Stimulated activated CD8-positive, alpha-beta memory T cell treated with anti-CD3 and anti-CD28 coated beads, Interleukin-7, amount 100 ng/mL, for 48 hours (primary cell): ENCODE measurements around the gene TRPM3.

Source experiments
- DNase-seq, 2 donors: peaks; one replicate each; pipeline ENCODE4 v3.0.0-alpha.2; 2020; ENCODE audit warnings: low read depth in 1 of 2; ENCODE audit errors: extremely low read depth in 1 of 2

Gene TRPM3

GRCh38 chr9:70902692-70903131 lies 218.7 kb downstream of the TRPM3 start:
- DNase-seq: no peak

GRCh38 chr9:70902171-70902570 lies 219.2 kb downstream of the TRPM3 start:
- no peak for DNase-seq

GRCh38 chr9:70901746-70902145 lies 219.7 kb downstream of the TRPM3 start:
- no peak for DNase-seq

- DNase-seq: no peak
Measured at GRCh38 chr9:70901013-70901412, 220.4 kb downstream of the TRPM3 start.

DNA sequence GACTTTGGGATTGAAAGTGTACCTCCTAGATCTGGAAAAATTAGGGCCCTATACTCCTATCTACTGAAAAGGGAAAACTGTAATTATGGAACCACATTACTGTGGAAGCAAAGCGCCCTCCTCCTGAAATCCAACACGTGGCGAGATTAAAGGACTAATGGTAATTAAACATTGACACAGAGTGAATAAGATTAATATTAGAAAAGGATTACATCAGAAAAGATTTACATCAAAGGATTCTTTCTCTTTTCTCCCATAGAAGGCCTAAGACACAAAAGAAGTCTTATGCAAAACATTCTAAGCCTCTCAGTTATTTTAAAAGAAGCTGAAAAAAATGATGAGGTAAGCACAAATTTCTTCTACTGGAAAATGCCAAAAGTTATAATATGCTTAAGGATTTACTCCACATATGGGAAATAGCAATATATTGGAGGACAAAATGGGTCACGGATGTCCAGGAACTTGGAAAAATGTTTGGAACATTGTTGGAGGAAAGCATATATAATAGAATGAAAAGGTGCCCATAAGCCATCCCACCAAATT lies 227.8 kb downstream of the TRPM3 start:
- no peak for DNase-seq

- DNase-seq: no peak
Measured at GRCh38 chr9:70888471-70888870, 232.9 kb downstream of the TRPM3 start.

DNA sequence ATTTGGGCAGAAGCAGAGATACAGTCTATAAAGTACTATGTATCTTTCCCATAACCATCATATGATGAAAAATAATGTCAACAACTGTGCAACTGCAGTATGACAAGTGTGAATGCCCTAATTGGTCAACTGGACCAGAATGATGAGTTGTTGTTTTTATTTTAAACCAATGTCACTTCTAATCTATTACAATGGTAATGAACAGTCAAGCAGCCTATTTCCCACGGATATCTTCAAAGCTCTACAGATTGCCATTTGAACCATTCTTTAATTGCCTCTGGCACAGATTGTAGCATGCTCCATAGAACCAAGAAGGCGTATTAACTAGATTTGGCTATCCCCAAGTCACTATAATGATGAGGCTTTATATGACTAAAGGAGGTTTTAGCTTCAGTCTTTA lies 233.6 kb downstream of the TRPM3 start:
- no peak for DNase-seq

DNA sequence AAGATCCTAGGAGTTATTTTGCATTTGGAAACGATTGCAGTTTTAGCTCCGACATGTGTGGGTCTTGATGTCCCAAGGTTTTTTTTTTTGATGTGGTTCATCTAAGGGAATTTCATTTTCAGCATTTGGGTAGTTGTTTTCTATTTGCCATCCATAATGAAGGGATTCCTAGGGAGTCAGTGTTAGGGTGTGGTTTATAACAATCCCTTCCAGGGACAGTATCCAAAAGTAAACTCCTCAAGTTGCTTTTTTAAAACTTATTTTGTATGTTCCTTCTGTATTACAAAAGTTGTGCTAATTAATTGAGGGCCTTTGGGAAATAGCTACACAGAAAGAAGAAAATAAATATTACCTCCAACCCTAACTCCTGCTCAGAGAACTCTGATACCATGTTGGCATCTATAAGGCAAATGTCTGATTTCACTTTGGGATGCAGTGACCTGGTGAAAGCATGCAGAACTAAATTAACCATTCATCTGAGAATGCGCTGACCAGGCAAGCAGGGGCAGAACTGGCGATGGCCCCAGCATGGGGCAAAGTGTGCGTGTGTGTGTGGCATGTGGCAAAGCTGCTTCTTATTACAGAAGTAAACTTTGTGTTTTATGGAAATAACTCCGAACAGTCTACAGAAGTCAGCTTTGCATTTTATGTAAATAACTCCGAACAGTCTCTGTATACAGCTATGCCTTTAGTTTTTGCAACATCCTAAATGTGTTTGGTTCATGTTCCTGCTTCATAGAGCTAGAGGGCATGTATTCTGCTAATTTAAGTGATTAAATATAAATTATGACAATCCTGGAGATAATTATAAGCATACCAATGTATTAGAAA lies 237.2 kb downstream of the TRPM3 start:
- DNase-seq: no peak

DNA sequence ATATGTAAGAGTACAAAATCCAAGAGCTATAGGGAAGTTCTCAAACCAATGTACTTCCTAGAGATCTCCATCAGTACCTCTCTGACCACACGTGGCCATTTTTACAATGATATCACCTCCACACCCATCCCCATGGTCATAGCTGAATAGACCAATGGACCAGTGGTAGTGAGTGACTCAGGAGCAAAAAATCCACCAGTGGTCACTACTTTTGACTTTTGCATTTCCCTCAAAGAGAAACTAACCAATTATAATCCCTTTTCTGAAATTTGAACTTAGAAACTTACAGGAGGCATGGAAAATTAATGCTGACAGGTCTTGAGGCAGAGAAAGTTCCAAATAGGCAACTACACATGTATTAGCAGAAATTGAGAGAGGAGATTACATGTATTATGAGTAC lies 238.4 kb downstream of the TRPM3 start:
- no peak for DNase-seq

DNA sequence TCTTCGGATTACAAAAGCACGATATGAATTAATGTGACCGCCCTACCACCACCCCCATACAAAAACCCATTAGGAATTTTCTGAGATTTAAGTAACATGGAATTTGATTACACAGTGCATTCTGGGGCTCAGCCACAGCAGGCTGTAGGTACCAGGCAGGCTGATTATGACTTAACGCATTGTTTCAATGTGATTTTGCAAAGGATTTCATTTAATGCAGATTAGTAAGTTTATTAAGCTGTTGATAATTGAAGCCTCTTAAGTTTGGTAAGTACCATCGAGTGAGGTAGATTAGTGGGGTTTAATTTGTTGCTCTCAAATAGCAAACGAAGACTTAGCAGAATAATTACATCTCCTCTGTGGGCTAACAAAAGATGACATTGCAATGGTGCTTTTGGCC lies 240.1 kb downstream of the TRPM3 start:
- no peak for DNase-seq

DNA sequence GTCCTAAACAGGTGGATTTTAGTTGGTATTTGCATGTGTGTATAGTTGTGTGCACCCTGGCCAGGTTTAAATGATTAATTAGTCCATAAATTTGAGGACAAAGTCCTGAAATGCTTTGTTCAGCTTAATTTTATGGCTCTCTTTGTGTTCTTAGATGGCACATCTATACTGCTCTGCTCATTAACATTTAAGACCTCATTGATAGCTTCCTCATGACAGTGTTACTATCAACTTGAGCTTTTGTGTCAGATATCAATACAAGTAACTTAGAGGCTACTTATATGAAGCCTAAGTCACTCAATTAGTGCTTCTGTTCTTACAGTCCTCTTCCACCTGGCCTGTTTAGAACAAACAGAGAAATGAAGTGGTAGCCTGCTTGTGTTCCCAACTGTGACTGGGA lies 240.9 kb downstream of the TRPM3 start:
- DNase-seq: no peak

DNA sequence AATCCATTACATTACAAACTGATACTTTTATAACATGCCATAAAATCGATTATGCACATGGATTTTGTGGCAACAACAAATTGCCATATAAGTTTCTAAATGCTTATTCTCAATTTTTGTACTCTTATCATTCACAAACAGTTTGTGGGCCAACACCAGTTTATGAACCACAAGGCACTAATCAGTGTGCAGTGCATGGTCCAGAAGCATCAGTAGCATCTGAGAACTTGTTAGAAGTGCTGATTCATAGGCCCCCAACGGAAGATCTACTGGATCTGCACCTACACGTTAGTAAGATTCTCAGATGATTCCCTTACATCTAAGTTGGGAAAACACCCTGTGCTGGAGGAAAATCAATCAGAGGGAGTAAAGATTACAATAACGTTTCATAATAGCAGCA lies 242.8 kb downstream of the TRPM3 start:
- no peak for DNase-seq

- no peak for DNase-seq
Measured at GRCh38 chr9:70874451-70874850, 247.0 kb downstream of the TRPM3 start.

- DNase-seq: no peak
Measured at GRCh38 chr9:70873506-70873905, 247.9 kb downstream of the TRPM3 start.

GRCh38 chr9:70868661-70869652 lies 252.5 kb downstream of the TRPM3 start:
- no peak for DNase-seq

GRCh38 chr9:70868041-70868440 lies 253.4 kb downstream of the TRPM3 start:
- no peak for DNase-seq

DNA sequence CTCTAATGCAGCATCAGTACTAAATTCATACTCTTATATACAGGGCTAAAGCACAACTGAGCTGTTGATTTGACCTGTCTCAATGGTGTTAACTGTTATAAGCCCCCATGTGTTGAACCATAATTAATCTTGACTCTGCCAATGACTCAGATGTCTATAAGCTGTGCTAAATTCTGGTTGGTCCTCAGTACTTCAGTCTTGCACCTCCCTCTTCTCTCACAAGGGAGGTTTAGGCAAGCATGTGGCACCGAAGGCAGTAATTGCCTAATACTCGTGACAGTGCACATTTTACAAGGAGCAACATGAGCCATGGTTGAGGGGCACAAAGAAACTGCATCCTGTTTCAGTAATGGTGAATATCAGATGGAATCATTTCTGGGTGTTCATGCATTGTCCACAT lies 255.9 kb downstream of the TRPM3 start:
- no peak for DNase-seq

DNA sequence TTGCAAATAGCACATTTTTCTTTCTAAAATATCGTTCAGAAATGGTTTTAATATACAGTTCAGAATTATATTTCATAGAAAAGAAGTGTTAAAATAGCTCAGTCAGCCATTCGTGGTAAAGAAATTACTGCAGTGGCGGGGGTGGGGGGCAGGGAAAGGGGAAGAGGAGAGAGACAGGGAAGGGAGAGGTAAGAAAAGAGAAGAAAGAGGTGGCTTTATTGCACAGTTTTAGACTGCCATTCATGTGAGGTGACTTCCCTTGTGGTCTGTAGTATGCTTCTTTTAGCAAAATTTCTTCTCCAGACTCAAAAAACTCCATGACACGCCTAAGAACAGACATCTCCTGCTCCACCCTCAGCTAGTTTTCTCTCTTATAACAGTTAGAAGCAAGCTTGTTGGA lies 259.6 kb downstream of the TRPM3 start:
- no peak for DNase-seq

GRCh38 chr9:70861376-70861775 lies 260.0 kb downstream of the TRPM3 start:
- no peak for DNase-seq

- DNase-seq: no peak
Measured at GRCh38 chr9:70859694-70860093, 261.7 kb downstream of the TRPM3 start.

DNA sequence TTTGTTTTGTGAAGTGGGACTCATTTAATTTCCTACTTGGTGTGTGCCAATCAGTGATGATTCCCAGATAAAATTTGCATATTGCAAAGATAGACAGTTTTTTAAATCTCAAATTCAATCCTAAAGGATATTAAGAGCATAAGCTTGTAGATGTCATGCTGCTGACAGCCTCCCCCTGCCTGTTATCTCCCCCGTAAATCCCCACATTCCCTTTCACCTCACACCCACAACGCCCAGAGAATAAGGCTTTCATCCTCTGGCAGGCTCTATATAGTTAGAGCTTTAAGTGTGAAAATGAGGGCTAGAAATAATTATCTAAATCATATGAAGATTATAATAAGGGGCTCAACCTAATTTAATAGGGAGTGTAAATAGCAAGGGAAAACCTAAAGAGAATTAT lies 265.0 kb downstream of the TRPM3 start:
- DNase-seq: no peak
